Islet of Langerhans (tissue), 1 donor: Measurements from ENCODE around the gene ARHGEF6.
A peak's percentile ranks its signal among the peaks of the same experiment; 100 is the strongest.

ENCODE experiments used
- FAIRE-seq: peaks from one replicate; lab custom pipeline; 2011; peaks lifted over from hg19 to GRCh38; lab: Jason Lieb, UNC

Gene ARHGEF6

DNA sequence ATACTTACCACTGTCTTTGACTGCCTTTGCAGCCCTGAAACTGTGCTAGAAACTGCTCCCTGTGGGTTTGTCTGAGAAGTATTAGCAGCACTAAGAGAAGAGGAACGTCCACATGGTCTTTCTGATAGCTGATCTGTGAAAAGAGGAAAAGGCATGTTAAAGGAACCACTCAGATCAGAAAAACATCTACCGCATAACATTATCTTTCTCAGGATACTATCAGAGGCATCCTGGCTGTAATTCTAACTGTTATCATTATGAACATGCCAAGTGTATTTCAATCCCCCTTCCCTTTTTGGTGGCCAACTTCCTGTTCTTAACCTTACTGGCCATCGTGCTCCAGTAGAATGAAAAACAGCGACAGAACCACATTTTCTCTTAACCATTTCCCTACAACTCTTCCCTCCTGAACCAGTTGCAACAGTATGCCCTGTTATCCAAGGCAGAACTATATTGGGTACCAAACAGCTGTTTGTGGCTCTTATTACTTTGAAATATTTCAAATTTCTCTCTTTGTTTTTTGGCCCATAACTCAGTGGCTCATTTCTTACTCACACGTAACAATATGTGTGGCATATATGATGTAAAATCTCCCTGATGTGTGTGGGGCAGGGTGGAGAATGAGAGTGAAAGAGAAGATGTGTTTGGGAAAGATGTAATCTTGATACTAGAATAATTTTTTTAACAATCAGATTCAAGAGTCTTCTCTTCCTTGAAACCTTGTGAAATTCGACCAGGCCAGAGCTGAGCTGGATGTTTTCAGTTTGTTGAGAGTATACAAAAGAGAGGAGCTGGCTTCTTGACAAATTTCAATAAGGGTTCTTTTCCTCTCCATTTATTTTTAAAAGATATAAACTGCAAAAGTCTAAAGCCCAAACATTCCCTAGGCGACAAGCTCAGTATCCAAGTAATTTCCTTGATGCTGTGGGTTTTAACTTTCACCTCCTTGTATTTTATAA, 35.2 kb downstream of the ARHGEF6 start:
- FAIRE-seq, result peak; percentile 36

- no peak for FAIRE-seq
Measured at GRCh38 chrX:136742721-136743379, 37.9 kb downstream of the ARHGEF6 start.

- no peak for FAIRE-seq
Measured at GRCh38 chrX:136738049-136738729, 42.5 kb downstream of the ARHGEF6 start.

- FAIRE-seq, result no peak
Measured at GRCh38 chrX:136736690-136737089, 44.0 kb downstream of the ARHGEF6 start.

DNA sequence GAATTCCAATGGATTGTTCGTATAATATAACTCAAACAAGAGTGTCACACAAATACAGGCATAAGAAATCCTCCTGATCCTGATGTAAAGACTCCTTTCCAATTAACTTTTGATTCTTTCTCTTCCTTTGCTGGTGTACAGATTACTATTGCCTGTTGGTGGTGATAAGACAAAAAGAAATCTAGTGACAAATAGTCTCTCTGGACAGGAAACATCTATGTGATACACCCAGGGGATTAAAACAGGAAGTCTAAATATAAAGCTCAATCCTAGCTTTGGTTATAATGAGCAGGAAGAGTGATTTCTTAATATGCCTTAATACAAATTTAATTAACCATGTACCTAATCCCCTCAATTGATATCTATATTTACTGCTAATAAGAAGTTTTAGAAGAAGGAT, 45.1 kb downstream of the ARHGEF6 start:
- no peak for FAIRE-seq

DNA sequence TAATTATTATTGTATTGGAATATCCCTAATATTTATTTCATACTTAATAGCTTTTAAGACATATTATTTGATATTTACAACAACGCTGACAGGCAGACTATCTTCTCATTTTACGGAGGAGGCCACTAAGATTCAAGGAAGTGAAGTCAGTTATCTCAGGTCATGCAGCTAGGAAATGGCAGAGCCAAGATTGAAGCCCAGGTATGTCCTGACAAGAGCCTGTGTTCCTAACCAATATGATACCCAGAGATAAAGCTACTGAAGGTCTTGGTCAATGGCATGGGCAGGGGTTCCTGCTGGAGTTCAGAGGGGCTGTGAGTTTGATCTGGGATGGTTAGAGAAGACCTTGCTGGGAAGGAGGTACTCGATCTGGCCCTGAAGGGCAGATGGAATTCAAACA, 47.1 kb downstream of the ARHGEF6 start:
- no peak for FAIRE-seq

GRCh38 chrX:136731798-136732197, 48.9 kb downstream of the ARHGEF6 start:
- no peak for FAIRE-seq

- FAIRE-seq, result no peak
Measured at GRCh38 chrX:136731207-136731782, 49.4 kb downstream of the ARHGEF6 start.

- no peak for FAIRE-seq
Measured at GRCh38 chrX:136728393-136728792, 52.3 kb downstream of the ARHGEF6 start.

DNA sequence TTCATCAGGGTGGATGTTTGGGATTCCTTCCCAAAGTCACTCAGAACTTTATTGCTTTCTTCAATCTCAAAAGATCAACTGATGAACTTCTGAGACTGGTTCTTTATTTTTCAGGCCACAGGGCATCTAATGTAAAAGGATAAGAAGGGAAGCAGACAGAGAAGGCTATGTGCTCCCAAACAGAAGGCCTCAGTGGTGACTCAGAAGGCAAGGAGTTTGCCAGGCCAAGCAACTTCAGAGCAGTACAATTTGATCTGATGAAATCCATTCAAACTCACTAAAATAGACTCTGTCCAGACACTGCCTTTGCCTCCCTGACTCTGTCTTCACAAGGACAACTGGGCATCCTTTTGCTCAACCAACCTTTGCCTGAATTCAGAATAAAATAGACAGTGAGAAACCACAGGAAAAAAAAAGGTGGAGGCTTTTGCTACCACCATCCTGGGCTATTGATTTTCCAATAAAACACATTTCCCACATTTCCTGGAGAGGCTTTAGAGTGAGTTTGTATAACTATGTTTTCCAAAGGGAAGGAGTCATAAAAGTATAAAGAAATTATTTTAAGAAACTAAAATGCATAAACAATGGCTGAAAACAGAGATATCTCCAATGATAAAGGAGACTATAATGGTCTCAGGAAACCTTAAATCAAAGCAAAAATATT, 55.2 kb downstream of the ARHGEF6 start:
- FAIRE-seq, result no peak

DNA sequence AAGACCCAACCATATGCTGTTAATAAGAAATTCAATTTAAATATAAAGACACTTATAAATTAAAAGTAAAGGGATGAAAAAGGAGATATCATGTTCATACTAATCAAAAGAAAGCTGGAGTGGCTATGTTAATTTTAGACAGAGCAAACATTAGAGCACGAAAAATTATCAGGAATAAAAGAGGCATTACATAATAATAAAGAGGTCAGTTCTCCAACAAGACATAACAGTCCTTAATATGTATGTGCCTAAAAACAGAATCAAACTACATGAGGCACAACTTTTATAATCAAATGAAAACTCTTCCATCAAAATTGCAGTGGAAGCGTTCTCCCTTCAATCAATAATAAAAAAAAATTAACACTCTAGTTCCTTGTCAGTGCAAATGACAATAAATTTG, 62.6 kb downstream of the ARHGEF6 start:
- no peak for FAIRE-seq

- FAIRE-seq, result no peak
Measured at GRCh38 chrX:136714626-136715599, 65.8 kb downstream of the ARHGEF6 start.

- no peak for FAIRE-seq
Measured at GRCh38 chrX:136712650-136713310, 68.0 kb downstream of the ARHGEF6 start.

DNA sequence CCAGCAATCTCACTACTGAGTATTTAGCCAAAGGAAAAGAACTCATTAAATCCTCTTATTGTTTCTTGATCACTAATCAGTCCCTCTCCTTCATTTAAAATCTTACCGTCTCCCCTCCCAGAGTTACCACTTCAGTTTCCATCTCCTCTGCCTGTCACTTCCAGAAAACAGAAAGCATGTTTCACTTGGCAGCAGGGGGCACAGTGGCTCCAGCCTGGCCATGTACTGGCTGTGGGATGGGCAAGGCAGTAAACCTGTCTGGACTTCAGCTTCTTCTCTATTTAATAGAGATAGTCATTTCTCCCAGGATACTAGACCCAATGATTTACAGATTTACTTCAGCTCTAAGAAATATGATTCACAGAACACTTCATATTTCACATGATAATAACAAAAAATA, 69.6 kb downstream of the ARHGEF6 start:
- FAIRE-seq, result no peak

- no peak for FAIRE-seq
Measured at GRCh38 chrX:136710325-136710951, 70.3 kb downstream of the ARHGEF6 start.

DNA sequence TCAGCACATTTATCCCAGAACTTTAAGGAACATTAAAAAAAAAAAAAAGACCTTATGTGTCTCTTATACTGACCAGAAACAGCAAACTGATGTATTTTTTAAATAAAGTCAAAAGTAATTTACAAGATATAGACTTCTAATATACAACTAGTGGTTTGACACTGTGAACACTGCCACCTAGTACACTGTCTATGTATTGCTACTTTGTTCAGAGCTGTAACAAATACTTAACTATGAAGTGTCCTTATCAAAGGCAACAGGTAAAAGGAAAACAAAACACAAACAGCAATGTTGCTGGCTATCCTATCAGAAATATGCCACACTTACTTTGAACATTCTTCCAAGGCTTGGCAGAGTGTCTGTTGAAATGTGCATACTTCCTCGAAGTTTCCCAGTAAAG, 72.4 kb downstream of the ARHGEF6 start:
- peak; percentile 60 for FAIRE-seq

GRCh38 chrX:136697156-136697555, 83.6 kb downstream of the ARHGEF6 start:
- no peak for FAIRE-seq

DNA sequence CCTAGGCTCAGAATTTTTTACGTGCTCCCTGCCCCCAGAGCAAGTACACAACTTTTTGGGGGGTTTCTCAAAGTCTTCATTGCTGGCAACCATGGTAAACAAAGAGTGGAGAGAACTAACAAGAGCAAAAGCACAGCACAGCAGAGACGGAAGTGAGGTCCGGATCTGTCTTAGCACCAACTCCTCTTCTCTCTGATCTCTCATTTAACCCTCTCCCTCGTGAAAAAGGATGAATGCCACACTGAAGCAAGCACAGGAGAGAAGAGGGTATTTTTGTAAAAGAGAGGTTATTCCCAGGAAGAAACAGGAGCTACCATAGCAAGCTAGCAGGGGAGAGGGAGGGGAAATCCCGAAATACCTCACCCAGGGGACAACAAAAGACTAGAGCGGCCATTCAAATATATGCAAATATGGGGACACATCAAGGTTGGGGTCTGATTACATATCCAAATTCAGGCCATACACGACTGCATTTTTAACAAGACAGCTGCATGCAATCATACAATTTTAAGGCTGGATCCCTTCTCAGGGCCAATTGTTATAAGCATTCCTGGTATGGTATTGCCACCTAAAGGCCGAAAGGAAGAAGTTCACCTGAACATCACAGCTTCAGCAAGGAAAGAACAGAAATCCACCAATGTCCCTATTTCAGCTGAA, 86.2 kb downstream of the ARHGEF6 start:
- FAIRE-seq, result peak; percentile 95

- no peak for FAIRE-seq
Measured at GRCh38 chrX:136692271-136692670, 88.5 kb downstream of the ARHGEF6 start.
